GM23338 (cell line): ENCODE measurements around the gene NRP1.

Experiments
- CREB1 ChIP-seq: fragments of 250-450 bp; sonication (Bioruptor Pico); IDR thresholded peaks from 2 replicates; pipeline ENCODE4 v1.5.0; 2020; ENCODE audit warnings: low read depth, mild to moderate bottlenecking, moderate library complexity
- CTCF ChIP-seq, 2 experiments: fragments of 200-600 bp in 1 of 2; sonication (generic) in 1 of 2; conservative IDR thresholded peaks; 2 replicates each; pipeline versions ENCODE4 v1.5.1 to v1.6.1; 2016 to 2017; ENCODE audit warnings: antibody characterized with exemption in 2 of 2, low read depth in 2 of 2, mild to moderate bottlenecking in 2 of 2, moderate library complexity in 1 of 2
- EZH2 ChIP-seq: fragments of 200-600 bp; sonication (generic); IDR thresholded peaks from one replicate; pipeline ENCODE4 v1.8.0; 2017; ENCODE audit warnings: antibody characterized with exemption, mild to moderate bottlenecking, low read depth; ENCODE audit not compliant: unreplicated experiment
- EZH2phosphoT487 ChIP-seq: fragments of 200-600 bp; sonication (generic); IDR thresholded peaks from one replicate; pipeline ENCODE4 v1.8.1; 2018; ENCODE audit warnings: antibody characterized with exemption; ENCODE audit not compliant: unreplicated experiment
- JUNB ChIP-seq: IDR thresholded peaks from one replicate; pipeline ENCODE4 v1.6.1; 2016; ENCODE audit warnings: antibody characterized with exemption; ENCODE audit not compliant: unreplicated experiment
- NANOG ChIP-seq: IDR thresholded peaks from 2 replicates; pipeline ENCODE4 v1.6.1; 2016; ENCODE audit warnings: antibody characterized with exemption, borderline replicate concordance
- POLR2AphosphoS5 ChIP-seq: IDR thresholded peaks from 2 replicates; pipeline ENCODE4 v1.6.1; 2016; ENCODE audit warnings: antibody characterized with exemption, low read depth
- REST ChIP-seq: IDR thresholded peaks from one replicate; pipeline ENCODE4 v1.6.1; 2018; ENCODE audit warnings: antibody characterized with exemption; ENCODE audit not compliant: unreplicated experiment
- ZNF331 ChIP-seq: fragments of 250-450 bp; sonication (Bioruptor Pico); IDR thresholded peaks from 2 replicates; pipeline ENCODE4 v1.5.0; 2020; ENCODE audit warnings: low read depth, mild to moderate bottlenecking, moderate library complexity

GRCh38 chr10:33353853-33354252 lies 19.4 kb upstream of the NRP1 start:
- TF ChIP-seq EZH2phosphoT487: no peak
- TF ChIP-seq CTCF (conservative IDR thresholded peaks at IDR 0.05; ENCODE audit: low read depth in 2 of 2): no peak
- TF ChIP-seq EZH2: no peak
- TF ChIP-seq POLR2AphosphoS5: no peak
- no peak for TF ChIP-seq REST
- no peak for TF ChIP-seq JUNB
- TF ChIP-seq CREB1 (CRISPR knock-in tag): no peak
- TF ChIP-seq ZNF331 (CRISPR knock-in tag): no peak
- TF ChIP-seq NANOG: no peak
